Cerebellar nuclear complex (tissue), 1 donor: ENCODE results near the gene MAGED1.
A peak's percentile ranks its signal among the peaks of the same experiment; 100 is the strongest.

Experiments used
- DNase-seq, 2 experiments: peaks; one replicate each; lab custom pipeline; 2025; lab: John Stamatoyannopoulos, UW

Gene MAGED1, protein sequence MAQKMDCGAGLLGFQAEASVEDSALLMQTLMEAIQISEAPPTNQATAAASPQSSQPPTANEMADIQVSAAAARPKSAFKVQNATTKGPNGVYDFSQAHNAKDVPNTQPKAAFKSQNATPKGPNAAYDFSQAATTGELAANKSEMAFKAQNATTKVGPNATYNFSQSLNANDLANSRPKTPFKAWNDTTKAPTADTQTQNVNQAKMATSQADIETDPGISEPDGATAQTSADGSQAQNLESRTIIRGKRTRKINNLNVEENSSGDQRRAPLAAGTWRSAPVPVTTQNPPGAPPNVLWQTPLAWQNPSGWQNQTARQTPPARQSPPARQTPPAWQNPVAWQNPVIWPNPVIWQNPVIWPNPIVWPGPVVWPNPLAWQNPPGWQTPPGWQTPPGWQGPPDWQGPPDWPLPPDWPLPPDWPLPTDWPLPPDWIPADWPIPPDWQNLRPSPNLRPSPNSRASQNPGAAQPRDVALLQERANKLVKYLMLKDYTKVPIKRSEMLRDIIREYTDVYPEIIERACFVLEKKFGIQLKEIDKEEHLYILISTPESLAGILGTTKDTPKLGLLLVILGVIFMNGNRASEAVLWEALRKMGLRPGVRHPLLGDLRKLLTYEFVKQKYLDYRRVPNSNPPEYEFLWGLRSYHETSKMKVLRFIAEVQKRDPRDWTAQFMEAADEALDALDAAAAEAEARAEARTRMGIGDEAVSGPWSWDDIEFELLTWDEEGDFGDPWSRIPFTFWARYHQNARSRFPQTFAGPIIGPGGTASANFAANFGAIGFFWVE

DNA sequence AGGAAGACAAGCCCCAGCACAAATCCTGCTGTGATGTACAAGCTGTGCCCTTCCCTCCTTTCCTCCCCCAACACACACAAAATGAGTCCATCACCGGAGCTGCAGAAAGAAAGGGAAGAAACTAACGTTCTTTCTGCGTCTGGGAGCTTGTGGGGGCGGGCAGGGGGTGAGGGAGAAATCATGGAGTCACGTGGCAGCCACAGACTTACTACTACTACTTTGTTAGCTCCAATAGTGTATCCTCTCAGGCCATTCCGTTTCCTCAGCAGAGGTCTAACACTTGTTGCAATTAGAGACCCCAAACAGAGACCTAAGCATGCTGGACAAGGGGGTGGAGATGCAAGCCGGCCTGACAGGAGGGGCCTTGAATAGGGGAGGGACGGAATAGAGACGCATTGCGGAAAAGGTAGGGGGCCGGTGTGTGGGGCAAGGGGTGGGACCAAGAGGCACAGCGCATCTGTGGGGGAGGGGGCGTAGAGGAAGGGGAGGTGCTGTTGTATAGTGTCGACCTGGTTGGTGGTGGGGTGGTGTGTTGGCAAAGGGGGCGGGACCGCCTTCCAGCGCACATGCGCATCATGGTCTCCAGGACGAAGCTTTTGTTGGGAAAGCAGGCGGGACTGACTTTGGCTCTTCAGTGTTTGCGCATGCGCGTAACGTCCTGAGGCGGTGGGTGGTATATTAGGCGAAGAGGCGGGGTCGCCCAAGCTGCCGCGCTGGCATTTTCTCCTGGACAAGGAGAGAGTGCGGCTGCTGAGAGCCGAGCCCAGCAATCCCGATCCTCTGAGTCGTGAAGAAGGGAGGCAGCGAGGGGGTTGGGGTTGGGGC is at the start of gene MAGED1:
Gene MAGED1, plus strand, starts transcription at position 703 of the 825 bp plus-strand sequence. CDS start 682 bp downstream, outside the sequence.
- peak; percentile 14 to 76 for DNase-seq

DNA sequence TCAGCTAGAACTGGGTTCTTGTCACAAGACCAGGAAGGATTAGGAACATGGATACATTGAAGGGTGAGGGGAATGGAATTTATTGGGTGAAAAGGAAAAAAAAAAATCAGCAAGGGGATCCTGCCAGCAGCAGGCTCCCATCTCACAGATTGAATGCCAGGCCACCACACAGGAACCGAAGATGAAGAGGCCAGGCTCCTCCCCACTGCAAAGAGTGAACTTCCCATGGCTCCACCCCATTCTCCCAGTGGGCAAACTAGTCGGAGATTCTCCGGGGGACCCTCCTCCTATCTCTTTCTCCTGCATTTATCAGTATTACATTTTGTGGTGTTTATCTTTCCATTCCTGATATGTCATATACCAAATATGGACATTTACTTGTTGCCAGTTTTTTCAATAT is 46.0 kb upstream of the MAGED1 start:
- DNase-seq, result no peak

DNA sequence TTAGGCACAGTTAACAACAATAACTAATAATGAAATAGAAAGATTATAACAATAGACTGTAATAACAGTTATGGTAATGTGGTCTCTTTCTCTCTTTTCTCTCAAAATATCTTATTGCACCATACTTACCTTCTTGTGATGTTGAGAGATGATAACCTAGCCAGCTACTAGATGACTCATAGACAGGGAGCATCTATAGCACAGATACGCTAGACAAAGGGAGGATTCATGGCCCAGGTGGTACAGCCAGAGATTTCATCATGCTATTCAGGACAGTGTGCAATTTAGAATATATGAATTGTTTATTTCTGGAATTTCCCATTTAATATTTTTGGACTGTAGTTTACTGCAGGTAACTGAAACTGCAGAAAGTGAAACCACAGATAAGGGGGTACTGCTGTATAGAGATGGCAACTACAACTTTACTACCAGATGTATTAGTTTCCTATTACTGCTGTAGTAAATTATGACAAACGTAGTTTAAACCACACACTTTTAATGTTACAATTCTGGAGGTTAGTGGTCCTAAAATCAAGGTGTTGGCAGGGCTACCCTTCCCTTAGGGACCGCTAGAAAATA is 41.8 kb upstream of the MAGED1 start:
- DNase-seq, result no peak

DNA sequence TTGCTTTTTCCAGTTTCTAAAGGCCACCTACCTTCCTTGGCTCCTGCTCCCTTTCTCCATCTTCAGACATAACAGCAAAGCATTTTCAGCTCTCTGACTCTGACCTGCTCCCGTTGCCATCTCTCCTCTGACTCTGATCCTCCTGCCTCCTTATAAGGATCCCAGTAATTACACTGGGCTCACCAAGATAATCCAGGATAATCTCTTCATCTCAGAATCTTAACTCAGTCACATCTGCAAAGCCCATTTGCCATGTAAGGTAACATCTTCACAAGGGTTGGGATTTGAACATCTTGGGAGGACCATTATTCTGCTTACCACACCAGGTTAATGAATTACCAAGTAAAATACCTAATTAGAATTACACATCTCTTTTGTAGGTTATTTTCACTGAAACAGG is 41.3 kb upstream of the MAGED1 start:
- no peak for DNase-seq

DNA sequence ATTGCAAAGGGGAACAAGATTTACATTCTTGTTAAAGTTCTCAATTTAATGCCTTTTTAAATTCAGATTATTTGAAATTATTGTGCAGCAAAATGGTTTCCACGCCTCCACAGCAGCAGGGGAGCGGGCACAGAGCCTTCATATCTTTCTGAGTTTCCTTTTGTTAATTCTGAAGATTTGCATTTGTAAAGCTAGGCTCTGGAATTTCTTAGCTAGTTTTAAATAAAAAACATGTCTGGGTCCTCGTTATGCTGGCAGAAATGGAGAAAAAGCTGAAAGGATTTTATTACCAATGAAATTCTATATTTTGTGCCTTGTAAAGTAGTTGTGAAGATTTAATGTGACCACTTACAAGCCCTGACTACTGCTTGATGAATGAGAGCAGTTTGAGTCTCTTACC is 40.8 kb upstream of the MAGED1 start:
- DNase-seq, result no peak

DNA sequence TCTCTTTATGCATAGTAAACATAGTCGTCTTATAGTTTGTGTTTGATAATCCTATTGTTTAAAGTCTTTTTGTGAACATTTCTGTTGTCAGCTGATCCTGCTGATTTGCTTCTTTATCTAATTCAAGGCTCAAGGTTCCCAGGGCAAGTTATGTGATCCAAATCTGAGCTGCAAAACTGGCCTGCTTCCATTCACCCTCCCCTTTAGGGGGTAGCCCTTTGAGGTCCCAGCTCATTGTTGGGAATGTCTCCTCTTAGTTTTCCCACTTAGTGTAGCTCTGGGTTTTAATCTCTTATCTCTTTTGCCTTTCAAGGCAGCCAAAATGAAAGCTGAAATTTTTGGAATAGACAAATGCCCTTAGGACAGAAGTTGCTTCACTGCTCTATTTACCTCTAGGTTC is 40.2 kb upstream of the MAGED1 start:
- no peak for DNase-seq

DNA sequence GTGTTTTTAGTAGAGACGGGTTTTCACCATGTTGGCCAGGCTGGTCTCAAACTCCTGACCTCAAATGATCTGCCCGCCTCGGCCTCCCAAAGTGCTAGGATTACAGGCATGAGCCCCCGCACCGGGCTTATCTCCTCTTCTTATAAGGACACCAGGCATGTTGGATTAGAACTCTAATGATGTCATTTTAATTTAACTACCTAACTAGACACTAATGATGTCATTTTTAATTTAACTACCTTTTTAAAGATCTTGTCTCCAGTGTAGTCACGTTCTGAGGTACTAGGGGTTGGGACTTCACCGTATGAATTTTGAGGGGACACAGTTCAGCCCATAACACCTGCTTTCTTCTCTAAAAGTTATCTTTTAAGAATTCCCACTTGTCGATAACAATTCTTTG is 37.7 kb upstream of the MAGED1 start:
- no peak for DNase-seq

DNA sequence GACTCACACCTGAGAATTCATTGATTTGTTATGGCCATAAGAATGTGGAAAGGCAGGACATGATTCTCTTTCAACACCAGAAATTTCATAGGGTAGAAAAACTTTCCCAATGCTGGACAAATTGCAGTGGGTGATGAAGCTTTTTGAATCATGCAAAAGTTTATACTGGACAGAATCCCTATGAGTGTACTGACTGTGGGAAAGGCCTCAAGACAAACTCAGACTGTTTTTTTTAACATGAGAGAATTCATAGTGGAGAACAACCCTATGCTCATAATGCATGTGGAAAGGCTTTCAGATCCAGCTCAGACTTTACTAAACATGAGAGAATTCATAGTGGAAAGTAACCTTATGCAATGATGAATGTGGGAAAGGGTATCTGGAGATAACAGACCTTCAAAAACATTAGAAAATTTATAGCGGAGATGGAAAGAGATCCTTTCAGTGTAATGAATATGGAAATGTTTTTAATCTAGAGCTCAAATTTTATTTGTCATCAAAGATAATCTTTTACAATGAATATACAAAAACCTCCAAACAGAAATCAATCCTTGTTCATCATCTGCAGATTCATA is 36.2 kb upstream of the MAGED1 start:
- no peak for DNase-seq

DNA sequence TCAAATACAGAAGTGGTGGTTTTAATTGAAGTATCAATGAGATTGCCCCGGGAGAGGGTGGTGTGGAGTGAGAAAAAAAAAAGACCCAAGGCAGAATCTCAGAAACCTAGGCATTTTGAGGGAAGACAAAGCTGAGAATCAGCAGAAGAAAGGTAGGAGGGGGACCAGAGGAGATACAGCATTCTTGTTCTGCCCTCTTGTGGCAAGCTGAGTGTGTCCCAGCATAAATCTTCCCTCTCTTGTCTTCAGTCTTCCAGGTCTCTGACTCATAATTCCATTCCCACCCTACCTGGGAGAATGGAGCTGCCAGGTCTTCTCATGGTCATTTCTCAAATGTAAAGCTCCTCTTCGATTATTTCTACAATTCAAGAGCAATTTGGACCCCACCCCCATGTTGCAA is 32.7 kb upstream of the MAGED1 start:
- no peak for DNase-seq

DNA sequence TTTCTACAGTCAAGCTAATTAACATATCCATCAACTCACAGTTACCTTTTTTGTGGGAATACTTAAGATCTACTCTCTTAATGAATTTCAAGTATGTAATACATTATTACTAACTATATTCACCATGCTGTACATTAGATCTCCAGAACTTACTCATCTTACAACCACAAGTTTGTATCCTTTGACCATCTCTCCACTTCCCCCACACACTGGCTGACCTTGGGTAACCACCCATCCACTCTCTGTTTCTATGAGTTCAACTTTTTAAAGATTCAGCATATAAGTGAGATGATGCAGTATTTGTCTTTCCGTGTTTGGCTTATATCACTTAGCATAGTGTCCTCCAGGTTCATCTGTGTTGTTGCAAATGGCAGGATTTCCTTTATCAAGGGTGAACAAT is 30.5 kb upstream of the MAGED1 start:
- DNase-seq, result no peak

DNA sequence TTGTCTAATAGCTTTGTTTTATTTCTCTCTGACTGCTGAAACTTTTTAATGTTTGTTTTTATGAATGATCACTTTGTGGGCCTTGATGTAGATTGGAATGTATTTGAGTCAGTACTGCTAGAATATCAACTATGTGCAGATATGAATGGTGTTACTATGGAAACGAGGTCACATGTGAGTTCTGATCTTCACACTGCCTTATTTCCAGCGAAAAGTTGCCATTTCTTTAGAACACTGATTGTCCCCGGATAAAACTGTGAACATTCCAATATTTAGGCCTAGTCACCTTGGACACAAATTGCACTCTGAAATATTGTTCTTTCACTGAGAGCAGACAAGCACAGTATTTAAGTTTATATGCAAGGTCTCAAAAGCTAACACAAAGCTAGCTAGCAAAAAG is 27.2 kb upstream of the MAGED1 start:
- no peak for DNase-seq

DNA sequence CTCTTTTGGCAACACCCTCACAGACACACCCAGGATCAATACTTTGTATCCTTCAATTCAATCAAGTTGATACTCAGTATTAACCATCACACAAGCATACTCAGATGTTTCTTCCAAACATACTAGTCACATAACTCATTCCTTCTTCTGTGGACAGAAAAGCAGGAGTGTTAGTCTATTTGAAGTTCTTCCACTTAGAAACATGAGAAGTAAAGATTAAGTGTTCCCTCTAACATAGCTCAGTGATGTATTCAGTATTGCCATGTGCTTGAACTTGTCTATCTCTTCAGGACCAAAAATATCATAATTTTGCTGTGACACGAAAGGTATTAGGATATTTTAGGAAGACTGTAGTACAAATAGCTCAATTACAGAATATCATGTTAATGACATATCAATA is 25.8 kb upstream of the MAGED1 start:
- DNase-seq, result no peak

DNA sequence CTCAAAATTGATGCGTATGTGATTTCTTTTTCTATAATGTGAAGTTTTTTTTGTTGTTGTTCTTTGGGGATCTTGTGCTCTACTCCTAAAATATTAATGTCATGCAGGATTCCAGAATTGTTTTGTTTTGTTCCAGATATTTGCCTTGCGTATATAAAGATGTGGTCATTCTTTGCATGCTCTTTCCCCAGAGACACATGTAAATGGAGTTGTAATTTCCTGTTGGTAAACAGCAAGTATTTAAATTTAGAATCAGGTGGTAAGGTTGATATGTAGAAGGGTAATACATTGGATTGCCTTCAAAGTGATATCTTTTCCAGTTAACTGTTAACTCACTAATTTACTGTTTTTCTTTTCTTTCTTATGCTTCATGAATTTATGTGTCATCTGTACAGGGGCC is 23.1 kb upstream of the MAGED1 start:
- no peak for DNase-seq

DNA sequence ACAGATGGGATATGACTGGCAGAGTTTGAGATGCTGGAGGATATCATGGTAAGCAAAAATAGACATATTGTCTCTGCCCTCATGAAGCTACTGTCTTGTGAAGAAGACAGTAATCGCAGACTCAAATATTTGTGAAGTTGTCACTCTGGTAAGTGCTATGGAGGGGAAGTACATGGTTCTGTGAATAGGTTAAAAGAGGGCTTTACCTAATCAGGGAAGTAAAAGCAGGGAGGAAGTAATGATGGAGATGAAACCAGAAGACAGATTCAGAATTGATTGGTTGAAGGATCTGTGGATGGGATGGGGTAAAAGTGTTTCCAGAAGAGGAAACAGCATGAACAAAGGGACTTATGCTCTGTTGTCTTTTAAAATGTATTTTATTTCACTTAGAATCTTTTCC is 19.3 kb upstream of the MAGED1 start:
- no peak for DNase-seq

DNA sequence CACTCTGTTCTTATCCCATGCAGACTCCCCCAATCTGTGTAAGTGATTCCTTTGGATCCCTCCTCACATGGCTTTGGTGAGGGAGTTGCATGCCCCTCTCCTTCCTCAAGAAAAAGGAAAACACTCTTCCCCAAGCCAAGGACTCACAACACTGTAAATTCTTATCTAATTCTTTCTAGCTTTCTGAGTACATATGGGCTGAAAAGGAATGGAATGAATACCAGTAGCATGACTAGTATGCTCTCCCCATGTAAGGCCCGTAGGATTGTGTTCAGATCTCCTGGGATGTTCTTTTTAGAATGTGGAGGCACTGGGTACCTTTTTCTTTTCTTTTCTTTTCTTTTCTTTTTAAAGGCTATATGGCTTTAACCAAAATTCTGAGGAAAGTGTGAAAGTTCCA is 17.0 kb upstream of the MAGED1 start:
- no peak for DNase-seq

DNA sequence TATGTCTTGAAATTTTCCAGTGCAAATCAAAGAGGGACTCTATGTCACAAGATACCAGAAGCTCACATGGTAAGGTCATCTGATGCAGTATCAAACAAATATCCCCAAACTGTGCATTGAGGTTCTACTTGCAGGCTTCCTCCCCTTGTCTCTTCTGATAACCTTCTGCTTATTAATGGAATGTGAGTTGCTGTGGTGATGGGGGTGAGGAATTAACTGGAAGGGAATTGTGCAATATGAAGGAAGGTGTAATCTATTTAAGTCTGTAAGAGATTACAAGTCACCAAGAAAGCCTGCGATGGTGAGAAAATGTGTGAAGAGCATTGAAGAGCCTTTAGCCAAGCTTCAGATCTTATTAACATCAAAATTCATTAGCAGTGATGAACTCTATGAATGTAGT is 15.4 kb upstream of the MAGED1 start:
- DNase-seq, result no peak

DNA sequence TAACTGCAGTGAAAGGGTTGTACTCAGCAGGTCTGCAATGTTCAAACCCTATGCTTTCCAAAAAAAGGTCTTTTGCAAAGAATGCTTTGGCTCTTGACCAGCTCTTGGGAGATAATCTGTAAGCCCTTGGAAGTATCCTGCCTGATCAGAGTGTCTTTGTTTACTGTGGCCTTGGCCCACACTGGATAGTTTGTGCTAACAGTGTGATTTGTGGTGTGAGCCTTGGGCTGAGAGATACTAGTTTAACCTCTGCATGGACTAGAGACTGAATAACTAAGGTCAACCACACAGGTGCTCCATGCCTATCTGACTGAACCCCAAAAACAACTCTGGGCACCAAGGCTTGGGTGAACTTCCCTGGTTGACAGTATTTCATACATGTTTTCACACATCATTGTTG is 3.6 kb upstream of the MAGED1 start:
- DNase-seq, result no peak

DNA sequence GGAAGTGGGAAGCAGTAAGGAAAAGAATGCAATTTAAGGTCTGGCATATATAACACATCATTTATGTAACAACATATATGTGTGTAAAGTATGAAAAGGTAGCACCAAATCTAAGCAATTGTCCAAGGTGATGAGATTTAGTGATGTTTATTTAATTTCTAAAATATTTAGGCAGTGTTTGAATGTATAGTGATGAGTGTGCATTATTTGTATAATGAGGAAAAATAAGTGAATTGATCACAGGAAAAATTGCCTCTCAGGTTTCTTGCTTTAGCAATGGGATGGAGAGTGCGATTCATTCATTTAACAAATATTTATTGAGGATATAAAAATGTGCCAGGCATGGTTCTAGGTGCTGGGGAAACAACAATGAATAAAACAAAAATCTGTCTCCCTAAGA is 2.2 kb upstream of the MAGED1 start:
- no peak for DNase-seq

DNA sequence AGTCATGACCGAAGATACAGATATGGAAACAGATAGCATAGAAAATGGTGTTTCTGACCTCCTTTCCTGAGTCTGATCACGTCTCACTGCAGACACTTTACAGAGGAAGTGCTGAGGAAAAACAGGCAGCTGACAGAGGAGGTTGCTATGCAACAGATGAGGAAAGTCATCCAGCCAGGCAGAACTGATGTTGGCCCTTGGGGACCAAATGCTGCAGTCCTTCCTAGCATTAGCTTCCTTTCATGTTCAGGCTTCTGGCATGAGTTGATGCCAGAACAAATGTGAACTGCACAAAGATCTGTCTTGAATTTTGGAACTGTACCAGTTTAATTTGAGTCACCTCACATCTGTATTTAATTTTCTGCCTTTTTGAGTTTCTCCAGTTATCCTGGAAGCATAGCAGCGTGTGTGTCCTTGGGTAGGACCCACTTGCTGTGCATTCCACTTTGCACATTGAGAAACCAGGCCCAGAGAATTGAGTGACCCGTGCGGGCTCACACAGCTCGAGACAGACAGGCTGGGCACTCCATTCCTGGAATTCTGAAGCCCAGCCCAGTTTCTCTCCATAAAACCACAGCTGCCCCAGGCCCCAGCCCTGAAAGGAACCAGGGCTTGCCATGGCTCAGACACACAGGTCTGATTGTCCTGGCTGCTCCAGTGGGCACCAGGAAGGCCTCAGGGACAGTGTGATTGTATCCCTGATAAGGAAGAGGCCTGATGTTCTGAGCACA is 1.4 kb upstream of the MAGED1 start:
- no peak for DNase-seq

DNA sequence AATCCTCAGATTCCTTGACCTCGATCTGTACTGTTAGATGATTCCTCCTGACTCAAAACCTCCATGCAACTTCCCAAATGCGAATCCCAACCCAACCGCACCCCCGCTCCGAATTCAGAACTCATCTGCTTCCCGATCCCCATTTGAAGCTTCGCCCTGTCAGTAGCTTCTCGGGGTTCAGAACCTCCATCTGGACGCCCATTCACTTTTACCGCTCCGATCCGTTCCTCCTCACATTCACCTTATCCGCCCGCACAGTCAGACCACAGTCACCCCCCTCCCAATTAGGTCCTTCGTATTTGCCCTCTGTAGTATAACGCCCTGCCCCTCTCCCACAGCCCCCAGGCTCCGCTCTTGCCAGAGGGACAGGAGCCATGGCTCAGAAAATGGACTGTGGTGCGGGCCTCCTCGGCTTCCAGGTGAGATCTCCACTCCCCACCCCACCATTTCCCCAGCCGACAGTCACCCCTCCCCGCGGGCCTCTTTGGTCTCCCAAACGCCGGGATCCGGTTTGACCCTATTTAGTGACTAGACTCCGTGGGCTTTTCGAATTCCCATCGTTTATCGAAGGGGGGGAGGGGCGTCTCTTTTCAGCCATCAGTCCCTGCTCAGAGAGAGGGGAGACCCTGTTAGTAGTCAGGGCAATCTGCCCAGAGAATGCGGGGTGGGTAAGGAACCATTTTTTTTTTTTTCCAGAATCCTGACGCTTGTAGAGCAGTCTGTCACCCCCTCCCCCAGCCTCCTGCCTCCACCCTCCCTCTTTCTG is 691 bp downstream of the MAGED1 start:
- DNase-seq, result no peak
